Measurements from ENCODE around the gene NF2.

Gene NF2

GRCh38 chr22:29654420-29654819 is 51.0 kb downstream of the NF2 start:
- TF ChIP-seq ZFX (IDR thresholded peaks at IDR 0.05; ENCODE audit: borderline replicate concordance): no peak
- no peak for TF ChIP-seq CTCF (IDR thresholded peaks at IDR 0.05)
- no peak overlapping the region for H3K27ac ChIP-seq

GRCh38 chr22:29654882-29655281 is 51.4 kb downstream of the NF2 start:
- TF ChIP-seq ZFX (IDR thresholded peaks at IDR 0.05; ENCODE audit: borderline replicate concordance) (no peak), CTCF (IDR thresholded peaks at IDR 0.05) (no peak)
- H3K27ac ChIP-seq: no peak overlapping the region

GRCh38 chr22:29658176-29658575 is 54.7 kb downstream of the NF2 start:
- TF ChIP-seq CTCF (IDR thresholded peaks at IDR 0.05) (no peak), ZFX (IDR thresholded peaks at IDR 0.05; ENCODE audit: borderline replicate concordance) (no peak)
- no peak overlapping the region for H3K27ac ChIP-seq

- TF ChIP-seq CTCF (IDR thresholded peaks at IDR 0.05) (no peak), ZFX (IDR thresholded peaks at IDR 0.05; ENCODE audit: borderline replicate concordance) (no peak)
- H3K27ac ChIP-seq: no peak overlapping the region
Observed at GRCh38 chr22:29660021-29660420, 56.6 kb downstream of the NF2 start.

- TF ChIP-seq ZFX (IDR thresholded peaks at IDR 0.05; ENCODE audit: borderline replicate concordance): no peak
- TF ChIP-seq CTCF (IDR thresholded peaks at IDR 0.05): no peak
Observed at GRCh38 chr22:29661336-29661735, 57.9 kb downstream of the NF2 start.

GRCh38 chr22:29663180-29663821 is 59.9 kb downstream of the NF2 start:
- TF ChIP-seq CTCF (IDR thresholded peaks at IDR 0.05) (no peak), ZFX (IDR thresholded peaks at IDR 0.05; ENCODE audit: borderline replicate concordance) (no peak)
- H3K27ac ChIP-seq: no peak overlapping the region

More at GRCh38 chr22:29661336-29661735, 57.9 kb downstream of the NF2 start:
- H3K27ac ChIP-seq: no peak overlapping the region

GRCh38 chr22:29665486-29665885 is 62.1 kb downstream of the NF2 start:
- no peak for TF ChIP-seq CTCF (IDR thresholded peaks at IDR 0.05)
- H3K27ac ChIP-seq: no peak overlapping the region
